Smooth muscle cell of the brain vasculature (primary cell): ENCODE results near the gene OR10G3.

Experiments used
- DNase-seq: peaks from one replicate; pipeline ENCODE4 v3.0.0-alpha.2; 2012; ENCODE audit warnings: low read depth, low spot score

The OR10G3 gene

GRCh38 chr14:21535545-21536417, 44.1 kb downstream of the OR10G3 start:
- no peak for DNase-seq

- DNase-seq: no peak
Observed at GRCh38 chr14:21534576-21534975, 45.3 kb downstream of the OR10G3 start.

- no peak for DNase-seq
Observed at GRCh38 chr14:21533294-21533693, 46.6 kb downstream of the OR10G3 start.

GRCh38 chr14:21529515-21529914, 50.4 kb downstream of the OR10G3 start:
- no peak for DNase-seq

- no peak for DNase-seq
Observed at GRCh38 chr14:21528381-21529348, 51.2 kb downstream of the OR10G3 start.

- DNase-seq: no peak
Observed at GRCh38 chr14:21527318-21527679, 52.6 kb downstream of the OR10G3 start.

GRCh38 chr14:21526672-21527317, 53.1 kb downstream of the OR10G3 start:
- no peak for DNase-seq

- peak; percentile 28 for DNase-seq
Observed at GRCh38 chr14:21525962-21526671, 53.8 kb downstream of the OR10G3 start, which contains the start of gene SALL2. SALL2 (minus strand) TSS chr14:21526346; CDS start chr14:21526127, 219 bp downstream.

- no peak for DNase-seq
Observed at GRCh38 chr14:21525571-21525961, 54.3 kb downstream of the OR10G3 start.

GRCh38 chr14:21524575-21525490, 55.0 kb downstream of the OR10G3 start:
- no peak for DNase-seq

- no peak for DNase-seq
Observed at GRCh38 chr14:21523203-21523602, 56.7 kb downstream of the OR10G3 start.

- DNase-seq: no peak
Observed at GRCh38 chr14:21521501-21521900, 58.4 kb downstream of the OR10G3 start.

- DNase-seq: no peak
Observed at GRCh38 chr14:21520767-21521166, 59.1 kb downstream of the OR10G3 start.

GRCh38 chr14:21518725-21519124, 61.2 kb downstream of the OR10G3 start:
- no peak for DNase-seq
